HepG2 (cell line): ENCODE data around the gene CCDC93. TPM values are rescaled to one million over a fixed set of nuclear protein-coding genes. Genes with fewer than 3 reads are reported as not detected.

Source experiments
- ATAC-seq: fragments of 200-7000 bp; cut with Tn5 transposase; 3 replicates; pipeline ENCODE4 v1.9.1; 2020; ENCODE audit warnings: mild to moderate bottlenecking, moderate library complexity
- BruUV-seq: library from RNA; stranded (reverse); fragments of 400-500 nt; replicated peaks from 2 replicates; lab custom pipeline; 2021; lab: Mats Ljungman, UMichigan
- CTCF ChIA-PET: fragments of 300-600 bp; formaldehyde crosslinking; extraction: SDS; loops from one replicate; lab custom pipeline; 2021; ENCODE audit warnings: low total read pairs, inconsistent platforms, low intra/inter-chr PET ratio; lab: Yijun Ruan, JAX
- POLR2A ChIA-PET: fragments of 350-600 bp; sonication (Branson Sonifier 250); formaldehyde crosslinking; loops from one replicate; lab custom pipeline; 2020; ENCODE audit warnings: antibody characterized with exemption, inconsistent platforms; lab: Yijun Ruan, JAX
- DNase-seq: peaks from one replicate; pipeline ENCODE4 v3.0.0-alpha.2; 2015; ENCODE audit warnings: low spot score
- FAIRE-seq: peaks from 3 replicates; lab custom pipeline; 2011; peaks lifted over from hg19 to GRCh38; lab: Jason Lieb, UNC
- H2AFZ ChIP-seq: one replicate; pipeline ENCODE4 v1.6.1; 2011; ENCODE audit warnings: low read length, inconsistent platforms
- H3K27ac ChIP-seq: fragments of 300-600 bp; 3 replicates; pipeline ENCODE4 v1.8.0; 2011; ENCODE audit warnings: mixed run types, mild to moderate bottlenecking, mixed read lengths, low read length, inconsistent platforms; ENCODE audit not compliant: insufficient read depth; ENCODE audit errors: extremely low read length
- H3K27me3 ChIP-seq, 2 experiments: fragments of 200-600 bp in 1 of 2; 2 replicates in 1 of 2; 3 replicates in 1 of 2; pipeline versions ENCODE4 v1.6.0 to v1.8.0; 2011; ENCODE audit warnings: low read length in 2 of 2, mild to moderate bottlenecking in 2 of 2, moderate library complexity in 2 of 2, inconsistent platforms in 1 of 2; ENCODE audit not compliant: insufficient read depth in 2 of 2, control insufficient read depth in 1 of 2
- H3K36me3 ChIP-seq, 2 experiments: fragments of 200-600 bp in 1 of 2; replicated peaks in 1 of 2; 2 replicates in 1 of 2; 3 replicates in 1 of 2; pipeline versions ENCODE4 v1.5.1 to v1.8.0; 2011; ENCODE audit warnings: low read length in 2 of 2, inconsistent platforms in 1 of 2; ENCODE audit not compliant: insufficient read depth in 2 of 2, control insufficient read depth in 1 of 2
- H3K4me1 ChIP-seq: 2 replicates; pipeline ENCODE4 v1.5.1; 2012; ENCODE audit warnings: low read length, inconsistent platforms; ENCODE audit not compliant: insufficient read depth
- H3K4me2 ChIP-seq: 2 replicates; pipeline ENCODE4 v1.6.0; 2011; ENCODE audit warnings: low read depth, low read length, inconsistent platforms
- H3K4me3 ChIP-seq, 3 experiments: fragments of 200-600 bp in 1 of 3; sonication (generic), shearing (Covaris generic) in 1 of 3; replicated peaks in 1 of 3; 2 replicates each; pipeline ENCODE4 v1.5.1; 2011 to 2016; ENCODE audit warnings: low read length in 3 of 3, inconsistent platforms in 2 of 3, low read depth in 2 of 3, mild to moderate bottlenecking in 2 of 3, control low read depth in 1 of 3, mixed read lengths in 1 of 3; ENCODE audit not compliant: insufficient read depth in 1 of 3
- H3K79me2 ChIP-seq: one replicate; pipeline ENCODE4 v1.6.1; 2011; ENCODE audit warnings: low read length, inconsistent platforms; ENCODE audit not compliant: insufficient read depth
- H3K9ac ChIP-seq: 2 replicates; pipeline ENCODE4 v1.6.0; 2011; ENCODE audit warnings: mild to moderate bottlenecking, low read depth, low read length, inconsistent platforms; ENCODE audit not compliant: insufficient read depth
- H3K9me3 ChIP-seq: 2 replicates; pipeline ENCODE4 v1.5.1; 2012; ENCODE audit warnings: mild to moderate bottlenecking, low read length
- H4K20me1 ChIP-seq: 2 replicates; pipeline ENCODE4 v1.6.0; 2011; ENCODE audit warnings: inconsistent platforms, mild to moderate bottlenecking, low read length, moderate library complexity; ENCODE audit not compliant: insufficient read depth
- BRD4 ChIP-seq: sonication (generic); formaldehyde crosslinking; IDR thresholded peaks from 2 replicates; pipeline ENCODE4 v1.4.0; 2020; ENCODE audit warnings: missing genetic modification reagents
- EZH2 ChIP-seq: conservative IDR thresholded peaks from 2 replicates; pipeline ENCODE4 v1.6.1; 2012; ENCODE audit warnings: mild to moderate bottlenecking, low read depth, low read length, moderate library complexity
- IRF2 ChIP-seq: IDR thresholded peaks from 2 replicates; pipeline ENCODE4 v1.6.1; 2018; ENCODE audit warnings: missing genetic modification reagents, missing compliant biosample characterization
- RORA ChIP-seq: sonication (generic); formaldehyde crosslinking; IDR thresholded peaks from 2 replicates; pipeline ENCODE4 v1.5.0; 2020; ENCODE audit warnings: mild to moderate bottlenecking, missing genetic modification reagents, moderate library complexity
- TBX2 ChIP-seq: sonication (generic); formaldehyde crosslinking; IDR thresholded peaks from 2 replicates; pipeline ENCODE4 v1.5.0; 2020; ENCODE audit warnings: missing genetic modification reagents, mild to moderate bottlenecking, borderline replicate concordance
- YEATS4 ChIP-seq: sonication (generic); formaldehyde crosslinking; IDR thresholded peaks from 2 replicates; pipeline ENCODE4 v1.4.0; 2020; ENCODE audit warnings: missing genetic modification reagents, borderline replicate concordance
- ZBTB7B ChIP-seq: sonication (generic); formaldehyde crosslinking; IDR thresholded peaks from 2 replicates; pipeline ENCODE4 v1.4.0; 2020; ENCODE audit warnings: missing genetic modification reagents
- ZFY ChIP-seq: sonication (generic); formaldehyde crosslinking; IDR thresholded peaks from 2 replicates; pipeline ENCODE4 v1.4.0; 2020; ENCODE audit warnings: missing genetic modification reagents
- ZNF17 ChIP-seq: sonication (generic); formaldehyde crosslinking; IDR thresholded peaks from 2 replicates; pipeline ENCODE4 v1.5.0; 2020; ENCODE audit warnings: mild to moderate bottlenecking, missing genetic modification reagents
- ZNF326 ChIP-seq: sonication (generic); formaldehyde crosslinking; IDR thresholded peaks from 2 replicates; pipeline ENCODE4 v1.4.0; 2020; ENCODE audit warnings: missing genetic modification reagents, borderline replicate concordance
- ZNF75D ChIP-seq: sonication (generic); formaldehyde crosslinking; IDR thresholded peaks from 2 replicates; pipeline ENCODE4 v1.8.1; 2023; ENCODE audit warnings: missing genetic modification reagents, mild to moderate bottlenecking, borderline replicate concordance
- ZNF781 ChIP-seq: sonication (generic); formaldehyde crosslinking; IDR thresholded peaks from 2 replicates; pipeline ENCODE4 v1.5.1; 2020; ENCODE audit warnings: borderline replicate concordance, mild to moderate bottlenecking, missing genetic modification reagents; ENCODE audit errors: not compliant biosample characterization
- WGBS: methylation state at CpG from one replicate; pipeline ENCODE4 v1.1.6; 2017; ENCODE audit warnings: low lambda C conversion rate; 5-methylcytosine and 5-hydroxymethylcytosine counted together
- in situ Hi-C: cut with HindIII; loops from 2 replicates; pipeline ENCODE4 v1.10.0; 2017; ENCODE audit warnings: low pct_unique_long_range_greater_than_20kb; ENCODE audit not compliant: extremely low pct_ligation_motif_present
- intact Hi-C: fragments of 100-400 bp; cut with micrococcal nuclease; formaldehyde crosslinking; loops from one replicate; pipeline ENCODE4 v1.10.0; 2022; ENCODE audit not compliant: unreplicated experiment
- polyA plus RNA-seq, 8 experiments: library from polyadenylated mRNA; depleted of rRNA in 3 of 8; stranded (reverse) in 7 of 8; unstranded in 1 of 8; fragments of >200 nt; fragmentation: Illumina TruSeq in 4 of 8; extraction: Trizol in 4 of 8; gene quantifications; 2 replicates each; pipeline versions ENCODE4 v1.2.1 to v1.2.3, GENCODE V29; 2011 to 2016; ENCODE audit warnings: low read depth in 4 of 8, missing spikeins in 1 of 8, mixed read lengths in 1 of 8; ENCODE audit not compliant: insufficient read depth in 1 of 8
- total RNA-seq, 5 experiments: library from RNA; depleted of rRNA; stranded (reverse); fragments of >200 nt; fragmentation: Illumina TruSeq; extraction: Trizol; gene quantifications; 2 replicates each; pipeline ENCODE4 v1.2.3, GENCODE V29; 2016; ENCODE audit warnings: low read depth in 1 of 5
- TF ChIP-seq, protein P1 (sequence below): sonication (generic); formaldehyde crosslinking; IDR thresholded peaks from 2 replicates; pipeline ENCODE4 v1.9.0; 2021; ENCODE audit warnings: missing genetic modification reagents, mild to moderate bottlenecking, borderline replicate concordance
- TF ChIP-seq, protein P2 (sequence below): sonication (generic); formaldehyde crosslinking; IDR thresholded peaks from 2 replicates; pipeline ENCODE4 v1.4.0; 2020; ENCODE audit warnings: missing genetic modification reagents
- TF ChIP-seq, protein P3 (sequence below): sonication (generic); formaldehyde crosslinking; IDR thresholded peaks from 2 replicates; pipeline ENCODE4 v1.5.1; 2020; ENCODE audit warnings: mild to moderate bottlenecking, missing genetic modification reagents, moderate library complexity

Gene CCDC93
- total and polyA plus RNA-seq, 2 of the 13 experiments (the other 11 are each of a cell fraction or from before 2014, with no cell fraction given), result 37.2 to 53.2 TPM

DNA sequence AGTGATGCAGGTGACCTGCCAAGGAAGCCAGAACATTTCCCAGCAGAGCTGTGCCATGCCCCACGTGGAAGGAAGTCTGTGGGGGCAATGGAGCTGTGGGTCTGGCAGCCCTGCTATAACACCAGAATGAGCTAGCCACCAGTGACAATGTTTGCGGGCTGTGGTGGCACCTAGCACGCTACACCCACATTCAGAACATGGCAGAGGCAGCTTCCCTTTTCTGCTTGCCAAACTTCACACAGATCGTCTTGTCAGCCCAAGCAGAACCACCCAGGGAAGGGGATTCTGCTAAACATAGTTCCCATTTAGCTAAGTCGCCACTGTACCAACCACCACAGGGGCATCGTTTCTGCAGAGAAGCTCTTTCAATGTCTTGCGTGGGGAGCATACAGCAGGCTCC lies 27.0 kb upstream of the CCDC93 start:
- no peaks in the 10 kb centered on the region for H3K36me3 ChIP-seq
- FAIRE-seq (no peak), ATAC-seq (no peak), DNase-seq (no peak)
- CTCF ChIA-PET, result no interaction called here
- no peak overlapping the region for H3K4me2 ChIP-seq
- POLR2A ChIA-PET, result no interaction called here
- in situ Hi-C loops, result loop anchor here (10.0 kb wide), 1 partner anchor 814 kb away; no protein-coding TSS in a partner anchor
- no peaks in the 10 kb centered on the region for H3K9me3 ChIP-seq
- BruUV-seq, result no TSS peak
- no peak overlapping the region for H3K27ac ChIP-seq
- TF ChIP-seq ZNF17 (CRISPR knock-in tag) (no peak), ZFY (CRISPR knock-in tag) (no peak), ZNF326 (CRISPR knock-in tag) (no peak), RORA (CRISPR knock-in tag) (no peak), ZNF75D (CRISPR knock-in tag) (no peak), ZNF781 (CRISPR knock-in tag) (no peak), ZBTB7B (CRISPR knock-in tag) (no peak), BRD4 (CRISPR knock-in tag) (no peak), EZH2 (no peak), IRF2 (CRISPR knock-in tag) (no peak), TBX2 (CRISPR knock-in tag) (no peak), YEATS4 (no peak)
- TF ChIP-seq, protein P1, sequence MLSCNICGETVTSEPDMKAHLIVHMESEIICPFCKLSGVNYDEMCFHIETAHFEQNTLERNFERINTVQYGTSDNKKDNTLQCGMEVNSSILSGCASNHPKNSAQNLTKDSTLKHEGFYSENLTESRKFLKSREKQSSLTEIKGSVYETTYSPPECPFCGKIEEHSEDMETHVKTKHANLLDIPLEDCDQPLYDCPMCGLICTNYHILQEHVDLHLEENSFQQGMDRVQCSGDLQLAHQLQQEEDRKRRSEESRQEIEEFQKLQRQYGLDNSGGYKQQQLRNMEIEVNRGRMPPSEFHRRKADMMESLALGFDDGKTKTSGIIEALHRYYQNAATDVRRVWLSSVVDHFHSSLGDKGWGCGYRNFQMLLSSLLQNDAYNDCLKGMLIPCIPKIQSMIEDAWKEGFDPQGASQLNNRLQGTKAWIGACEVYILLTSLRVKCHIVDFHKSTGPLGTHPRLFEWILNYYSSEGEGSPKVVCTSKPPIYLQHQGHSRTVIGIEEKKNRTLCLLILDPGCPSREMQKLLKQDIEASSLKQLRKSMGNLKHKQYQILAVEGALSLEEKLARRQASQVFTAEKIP (CRISPR knock-in tag), result no peak
- TF ChIP-seq, protein P2, sequence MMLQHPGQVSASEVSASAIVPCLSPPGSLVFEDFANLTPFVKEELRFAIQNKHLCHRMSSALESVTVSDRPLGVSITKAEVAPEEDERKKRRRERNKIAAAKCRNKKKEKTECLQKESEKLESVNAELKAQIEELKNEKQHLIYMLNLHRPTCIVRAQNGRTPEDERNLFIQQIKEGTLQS (CRISPR knock-in tag), result no peak
- TF ChIP-seq, protein P3, sequence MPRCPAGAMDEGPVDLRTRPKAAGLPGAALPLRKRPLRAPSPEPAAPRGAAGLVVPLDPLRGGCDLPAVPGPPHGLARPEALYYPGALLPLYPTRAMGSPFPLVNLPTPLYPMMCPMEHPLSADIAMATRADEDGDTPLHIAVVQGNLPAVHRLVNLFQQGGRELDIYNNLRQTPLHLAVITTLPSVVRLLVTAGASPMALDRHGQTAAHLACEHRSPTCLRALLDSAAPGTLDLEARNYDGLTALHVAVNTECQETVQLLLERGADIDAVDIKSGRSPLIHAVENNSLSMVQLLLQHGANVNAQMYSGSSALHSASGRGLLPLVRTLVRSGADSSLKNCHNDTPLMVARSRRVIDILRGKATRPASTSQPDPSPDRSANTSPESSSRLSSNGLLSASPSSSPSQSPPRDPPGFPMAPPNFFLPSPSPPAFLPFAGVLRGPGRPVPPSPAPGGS, result no peak
- no peak overlapping the region for H3K9ac ChIP-seq
- 19% methylated on average over 7 of the region's 7 CpGs for WGBS
- H2AFZ ChIP-seq, result no peak overlapping the region
- 0 out of 5 replicates have a peak, but pooled peaks cover 0 to 19% of the 10 kb centered on the region in 2 experiments for H3K27me3 ChIP-seq
- H3K79me2 ChIP-seq, result no peaks in the 10 kb centered on the region
- no peaks in the 10 kb centered on the region for H3K4me1 ChIP-seq
- no peaks in the 10 kb centered on the region for H4K20me1 ChIP-seq
- H3K4me3 ChIP-seq, result no peak overlapping the region
- intact Hi-C loops, result no loop called here
